GM15510 (cell line): ENCODE results near the gene LRRC75B.
"Not testable (repeated sequence)": the region's sequence is repeated elsewhere in the genome, so short reads cannot be mapped to it uniquely, and the experiment has no call there.

ENCODE experiments used
- POLR2A ChIP-seq: IDR thresholded peaks from 3 replicates; pipeline ENCODE4 v1.6.1; 2011; ENCODE audit warnings: borderline replicate concordance; ENCODE audit not compliant: insufficient read length; ENCODE audit errors: extremely low read depth

LRRC75B gene, protein sequence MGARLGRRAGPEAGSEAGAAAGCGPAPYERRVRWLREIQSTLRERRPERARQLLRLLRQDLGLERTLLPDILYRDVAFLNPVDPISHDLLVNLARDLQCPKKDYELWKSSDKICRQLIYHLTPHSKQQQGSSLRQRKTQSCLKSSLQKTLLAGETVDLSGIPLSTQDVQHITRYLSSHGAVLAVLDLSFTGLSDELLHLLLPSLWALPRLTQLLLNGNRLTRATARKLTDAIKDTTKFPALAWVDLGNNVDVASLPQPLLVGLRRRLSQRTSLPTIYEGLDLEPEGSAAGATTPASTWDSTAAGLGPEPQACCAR

DNA sequence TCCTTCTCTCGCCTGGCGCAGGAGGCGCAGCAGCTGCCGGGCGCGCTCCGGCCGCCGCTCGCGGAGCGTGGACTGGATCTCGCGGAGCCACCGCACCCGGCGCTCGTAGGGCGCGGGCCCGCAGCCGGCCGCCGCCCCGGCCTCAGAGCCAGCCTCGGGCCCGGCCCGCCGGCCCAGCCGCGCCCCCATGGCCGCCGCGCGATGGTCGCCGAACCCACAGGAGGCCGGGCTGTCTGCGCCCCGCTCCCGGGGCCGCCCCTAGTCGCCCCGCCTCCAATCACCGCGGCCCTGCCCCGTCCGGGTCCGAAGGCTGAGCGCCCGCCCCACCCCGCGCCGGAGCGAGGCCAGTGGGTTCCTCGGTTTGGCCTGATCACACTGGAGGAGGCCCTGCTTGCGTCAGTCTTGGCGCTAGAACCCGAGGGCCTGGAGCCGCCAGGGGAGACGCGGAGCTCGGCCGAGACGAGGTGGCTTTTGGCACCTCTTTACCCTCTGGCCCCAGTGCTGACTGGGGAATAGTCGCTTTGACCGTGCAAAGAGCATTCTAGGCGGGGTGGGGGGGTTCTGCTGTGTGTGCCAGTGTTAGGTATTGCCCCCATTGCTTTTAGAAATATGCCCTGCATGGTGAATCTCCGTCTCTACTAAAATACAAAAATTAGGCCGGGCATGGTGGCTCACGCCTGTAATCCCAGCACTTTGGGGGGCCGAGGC is at the start of gene LRRC75B:
TSS of gene LRRC75B (minus strand) at position 223 of the 708 bp plus-strand sequence. CDS start at position 189, 34 bp downstream.
- peak; percentile 23 for TF ChIP-seq POLR2A

DNA sequence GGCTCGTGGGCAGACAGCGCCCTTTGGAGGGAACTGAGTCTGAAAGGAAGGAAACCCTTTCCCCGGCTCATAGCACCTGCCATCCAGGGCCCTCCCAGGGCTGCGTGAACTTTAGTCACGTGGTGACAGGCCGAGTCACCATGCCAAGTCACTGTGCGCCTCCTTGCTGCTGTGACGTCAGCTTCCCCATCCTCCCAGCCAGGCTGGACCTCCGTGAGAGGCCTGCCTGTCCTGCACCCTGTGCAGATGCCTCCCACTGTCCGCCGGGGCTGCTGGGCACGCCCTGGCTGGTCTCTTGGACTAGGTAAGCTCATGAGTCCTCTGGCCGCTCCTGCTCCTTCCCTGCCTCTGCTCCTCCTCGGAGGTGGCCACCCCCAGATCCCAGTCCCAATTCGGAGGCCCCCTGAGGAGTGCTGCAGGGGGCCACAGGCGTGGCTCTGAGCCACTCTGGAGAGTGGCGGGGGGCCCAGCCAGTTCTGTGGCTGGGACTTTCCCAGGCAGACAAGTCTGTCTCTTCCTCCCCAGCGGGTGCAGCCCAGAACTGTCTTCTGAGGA is 14.6 kb upstream of the LRRC75B start:
- TF ChIP-seq POLR2A, result peak; percentile 43

DNA sequence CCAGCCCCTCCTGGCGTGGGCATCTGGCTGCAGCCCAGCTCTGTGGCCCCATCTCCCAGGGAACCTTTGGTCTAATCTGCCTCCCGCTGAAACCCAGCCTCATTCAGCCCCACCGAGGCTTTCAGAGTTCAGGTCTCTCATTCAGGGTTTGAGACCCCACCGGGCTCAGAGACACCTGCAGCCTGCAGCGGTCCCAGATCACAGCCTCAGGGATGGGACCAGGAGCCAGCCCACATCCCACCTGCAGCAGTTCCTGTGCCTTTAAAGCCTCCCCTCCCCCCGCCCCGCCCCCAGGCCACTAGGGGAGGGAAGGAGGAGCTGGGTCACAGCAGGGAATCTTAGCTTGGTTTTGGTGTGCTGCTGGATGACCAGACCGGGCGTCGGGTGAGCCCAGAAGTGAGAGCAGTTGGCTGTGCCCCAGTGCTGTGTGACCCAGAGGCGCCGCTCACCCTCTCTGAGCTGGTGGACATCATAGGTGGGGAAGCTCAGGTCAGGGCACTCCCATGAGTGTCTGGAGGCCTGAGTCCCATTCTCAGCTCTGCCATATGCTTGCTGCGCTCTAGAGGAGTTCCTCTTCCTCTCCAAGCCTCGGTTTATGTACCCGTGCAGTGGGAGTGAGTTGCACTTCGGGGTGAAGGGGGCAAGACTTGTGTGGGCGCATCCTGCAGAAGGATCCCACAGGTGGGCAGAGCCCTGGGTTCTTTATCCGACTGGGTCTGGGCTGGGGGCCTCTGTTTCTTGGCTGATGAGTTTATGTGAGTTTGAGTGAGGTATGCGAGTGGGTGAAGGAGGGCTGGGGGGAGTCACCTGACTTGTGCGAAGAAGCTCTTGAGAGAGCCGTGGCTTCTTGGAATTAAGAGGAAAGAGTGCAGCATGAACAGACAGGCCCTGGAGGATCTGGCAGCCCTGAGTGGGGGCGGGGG is 10.2 kb upstream of the LRRC75B start, which contains the start of gene GGT1:
TSS of gene GGT1 (plus strand) at position 347 of the 923 bp plus-strand sequence. CDS start 7,889 bp downstream, outside the sequence.
- TF ChIP-seq POLR2A, result not testable (repeated sequence)

DNA sequence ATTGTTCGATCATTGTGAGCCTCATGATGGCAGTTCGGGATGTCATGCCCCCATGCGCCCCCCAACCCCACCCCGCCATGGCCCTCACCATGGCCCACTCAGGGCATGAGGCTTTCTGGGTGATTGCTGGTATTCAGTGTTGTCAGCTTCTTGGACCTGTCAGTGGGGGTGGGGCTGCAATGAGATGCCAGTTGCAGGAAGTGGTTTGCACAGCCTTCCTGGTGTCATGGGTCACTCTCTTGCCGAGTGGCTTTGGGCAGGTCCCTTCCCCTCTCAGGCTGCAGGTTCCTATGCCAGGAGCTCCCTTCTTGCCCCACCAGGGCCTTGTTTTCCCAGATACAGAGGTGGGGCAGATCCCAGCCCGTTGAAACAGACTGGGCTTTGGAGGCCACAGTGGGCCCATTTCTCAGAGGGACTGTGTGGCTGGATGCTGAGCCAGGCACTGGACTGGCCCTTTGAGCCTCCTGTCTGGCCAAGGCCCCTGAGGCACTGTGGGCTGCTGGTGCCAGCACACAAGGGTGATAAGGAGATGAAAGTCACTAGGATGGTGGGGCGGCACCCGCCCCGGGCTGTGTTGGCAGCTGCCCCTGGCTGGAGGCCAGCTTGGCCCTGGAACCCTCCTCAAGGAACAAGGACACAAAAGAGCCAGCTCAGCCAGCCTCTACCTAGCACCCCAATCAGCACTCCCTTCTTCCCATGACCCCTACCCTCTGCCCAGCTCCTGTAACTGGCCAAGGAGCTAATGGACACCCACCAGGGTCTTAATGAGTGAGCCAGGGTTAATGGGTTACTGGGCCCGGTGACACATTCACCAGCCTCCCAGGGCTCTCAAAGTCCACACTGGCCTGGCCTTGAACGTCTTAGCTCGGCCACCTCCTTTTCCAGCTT is 8.6 kb upstream of the LRRC75B start:
- no peak for TF ChIP-seq POLR2A

DNA sequence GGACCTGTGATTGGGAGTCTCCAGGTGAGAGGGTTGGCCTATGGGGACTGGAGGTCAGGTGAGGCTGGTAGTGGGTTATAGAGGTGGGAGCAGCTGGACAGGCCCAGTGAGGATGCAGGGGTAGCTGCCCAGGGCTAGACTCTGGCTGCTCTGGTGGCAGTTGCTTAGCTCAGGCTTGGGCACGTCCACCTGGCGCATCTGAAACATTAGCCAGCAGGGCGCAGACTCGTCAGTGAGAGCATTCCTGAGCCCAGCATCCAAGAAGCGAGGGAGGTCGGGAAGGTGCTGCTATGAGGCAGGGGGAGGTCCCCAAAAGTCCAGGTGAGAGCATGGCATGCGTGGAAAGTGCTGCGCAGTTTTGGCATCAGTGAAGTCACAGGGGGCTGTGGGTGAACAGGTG is 6.6 kb upstream of the LRRC75B start:
- no peak for TF ChIP-seq POLR2A

DNA sequence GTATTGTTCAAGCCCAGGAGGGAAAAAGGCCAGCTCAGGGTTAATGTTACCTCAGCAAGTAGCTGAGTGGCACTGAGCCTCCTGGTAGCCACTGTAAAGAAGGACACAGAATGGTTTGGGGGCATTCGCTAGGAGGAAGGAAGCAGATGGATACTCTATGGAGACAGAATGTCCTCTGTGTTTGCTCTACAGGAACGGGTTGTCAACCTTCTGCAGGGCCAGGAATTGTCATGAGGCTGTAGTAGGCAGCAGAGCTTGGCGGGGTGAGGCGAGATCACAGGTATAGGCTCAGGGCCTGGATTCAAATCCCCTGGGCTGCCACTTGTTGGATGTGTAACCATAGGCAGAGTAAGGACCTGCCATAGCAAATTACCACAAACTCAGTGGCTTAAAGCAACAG is 3.0 kb upstream of the LRRC75B start:
- TF ChIP-seq POLR2A, result no peak

DNA sequence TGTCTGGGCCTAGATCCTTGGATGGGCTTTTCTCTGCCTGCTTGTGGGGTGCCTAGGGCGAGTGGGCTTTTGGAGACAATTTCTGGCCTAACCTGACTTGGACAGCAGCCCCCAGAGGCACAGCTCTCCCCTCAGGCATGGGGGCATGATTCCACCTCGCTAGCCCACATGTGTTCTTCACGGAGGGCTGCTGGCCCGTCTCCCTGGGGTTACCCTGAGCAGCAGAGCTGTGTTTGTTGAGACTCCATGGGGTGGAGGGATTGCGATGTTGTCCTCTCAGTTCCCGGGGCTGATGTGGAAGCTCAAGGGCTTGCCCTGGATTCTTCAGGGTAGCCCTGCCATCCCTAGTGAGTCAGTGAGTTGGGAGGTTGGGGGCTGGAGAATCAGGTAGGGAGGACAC is 2.4 kb upstream of the LRRC75B start:
- TF ChIP-seq POLR2A, result no peak

DNA sequence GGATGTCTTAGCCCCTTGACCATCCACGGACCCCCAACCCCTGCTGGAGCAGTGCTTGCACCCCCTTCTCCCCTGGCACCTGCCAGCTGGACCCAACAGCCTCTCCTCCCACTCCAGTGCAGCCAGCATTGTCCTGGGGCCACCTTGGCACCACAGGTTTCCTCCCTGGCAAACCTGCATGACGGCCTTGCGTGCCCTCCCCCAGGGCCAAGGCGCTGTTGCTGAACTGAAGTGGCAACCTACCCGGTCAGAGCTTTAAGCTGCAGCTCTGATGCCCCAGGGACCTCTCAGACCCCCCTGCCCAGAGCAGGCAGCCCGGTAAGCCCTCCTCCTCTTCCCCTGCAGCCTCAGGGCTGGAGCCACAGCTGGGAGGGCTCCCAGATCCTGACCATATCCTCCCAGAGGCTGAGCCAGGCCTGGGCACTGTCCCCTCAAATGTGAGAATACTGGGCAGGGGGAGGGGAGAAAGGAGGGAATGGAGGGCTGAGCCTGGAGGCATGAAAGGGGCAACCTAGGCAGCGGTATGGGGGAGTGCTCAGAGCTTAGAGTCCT is 1.8 kb upstream of the LRRC75B start:
- no peak for TF ChIP-seq POLR2A

DNA sequence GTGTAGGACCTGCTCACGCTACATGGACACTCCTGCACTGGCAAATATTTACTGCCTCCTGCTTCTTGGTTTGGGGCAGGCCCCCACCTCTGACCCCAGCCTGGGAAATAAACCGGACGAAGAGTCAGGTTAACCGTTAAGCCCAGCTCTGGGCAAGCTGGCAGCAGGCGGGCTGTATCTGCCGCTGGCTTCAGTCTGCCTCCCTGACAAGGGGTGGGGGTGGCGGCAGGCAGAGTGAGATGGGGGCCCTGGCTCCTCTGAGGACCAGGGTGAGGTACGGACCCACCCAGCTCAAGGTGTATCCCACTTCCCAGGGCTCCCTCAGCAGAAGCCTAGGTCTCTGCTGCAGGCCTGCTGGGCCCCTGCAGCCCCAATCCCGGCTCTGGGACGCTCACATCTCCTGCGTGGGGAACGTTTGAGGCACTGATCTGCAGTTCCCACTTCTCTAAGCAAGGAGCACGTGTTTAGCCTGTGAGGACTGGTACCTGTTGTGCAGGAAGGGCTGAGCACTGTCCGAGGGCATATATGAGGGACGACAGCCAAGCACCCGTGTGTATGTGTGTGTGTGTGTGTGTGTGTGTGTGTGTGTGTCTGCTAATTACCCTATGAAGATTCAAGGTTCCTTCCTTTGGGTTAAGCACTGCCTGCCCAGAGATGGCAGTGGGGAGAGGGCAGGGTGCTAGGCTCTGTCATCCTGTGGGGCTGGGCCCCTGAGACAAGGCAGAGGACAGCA is 1.1 kb upstream of the LRRC75B start:
- TF ChIP-seq POLR2A, result no peak

DNA sequence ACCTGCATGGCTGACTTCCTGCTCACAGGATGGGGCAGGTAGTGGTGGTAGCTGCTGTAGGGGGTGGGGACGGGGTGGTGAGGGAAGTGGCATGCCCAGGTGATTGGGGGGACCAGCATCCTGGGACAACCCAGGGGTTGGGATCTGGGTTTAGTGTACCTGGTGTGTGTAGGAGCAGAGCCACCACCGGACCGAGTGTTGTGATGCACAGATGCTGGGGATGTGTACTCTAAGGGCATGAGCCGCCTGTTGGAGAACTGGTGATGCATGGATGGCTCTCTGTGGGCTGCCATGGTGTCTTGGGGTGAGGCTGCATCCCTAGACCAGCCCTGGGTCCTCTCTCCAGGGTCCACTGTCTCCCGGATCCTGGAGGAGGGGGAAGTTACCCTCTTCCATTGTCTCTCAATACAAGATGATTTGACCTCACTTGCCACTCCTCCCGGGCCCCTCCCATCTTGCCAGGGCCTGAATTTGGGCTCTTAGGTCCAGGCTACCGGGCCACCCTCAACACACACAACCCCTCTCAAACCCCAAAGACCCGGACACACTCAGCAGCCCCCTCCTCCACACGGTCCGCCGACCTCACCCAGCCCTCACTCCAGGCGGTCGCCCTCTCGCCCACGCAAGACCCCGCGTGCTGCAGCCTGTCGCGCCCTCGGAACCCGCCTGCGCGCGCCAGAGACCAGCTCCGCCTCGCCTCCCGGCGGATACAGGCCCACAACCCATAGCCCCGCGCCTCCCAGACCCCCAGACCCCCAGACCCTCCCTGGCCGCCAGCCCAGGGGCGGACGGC is 619 bp downstream of the LRRC75B start:
- no peak for TF ChIP-seq POLR2A

DNA sequence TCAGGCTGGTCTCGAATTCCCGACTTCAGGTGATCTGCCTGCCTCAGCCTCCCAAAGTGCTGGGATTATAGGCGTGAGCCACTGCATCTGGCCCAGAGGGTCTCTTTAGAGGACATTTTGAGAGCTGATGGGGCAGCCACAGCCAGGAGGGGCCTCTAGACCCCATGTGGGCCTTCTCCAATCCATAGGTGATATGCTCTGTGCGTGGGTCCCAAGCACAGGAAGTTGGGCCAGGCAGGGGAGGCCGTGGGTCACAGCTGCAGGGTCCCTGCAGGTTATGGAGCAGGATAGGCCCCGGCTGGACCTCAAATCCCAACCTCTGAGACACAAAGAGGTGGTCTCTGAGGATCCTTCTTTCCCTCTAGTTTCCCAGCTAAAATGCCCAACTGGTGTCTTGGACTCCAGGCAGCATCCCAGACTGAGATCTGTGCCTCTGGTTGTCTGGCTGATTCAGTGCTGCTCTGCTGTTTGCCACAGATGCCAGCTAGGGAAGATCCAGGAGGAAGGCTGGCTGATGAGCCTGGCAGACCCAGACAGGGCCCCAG is 1.5 kb downstream of the LRRC75B start:
- TF ChIP-seq POLR2A, result no peak

DNA sequence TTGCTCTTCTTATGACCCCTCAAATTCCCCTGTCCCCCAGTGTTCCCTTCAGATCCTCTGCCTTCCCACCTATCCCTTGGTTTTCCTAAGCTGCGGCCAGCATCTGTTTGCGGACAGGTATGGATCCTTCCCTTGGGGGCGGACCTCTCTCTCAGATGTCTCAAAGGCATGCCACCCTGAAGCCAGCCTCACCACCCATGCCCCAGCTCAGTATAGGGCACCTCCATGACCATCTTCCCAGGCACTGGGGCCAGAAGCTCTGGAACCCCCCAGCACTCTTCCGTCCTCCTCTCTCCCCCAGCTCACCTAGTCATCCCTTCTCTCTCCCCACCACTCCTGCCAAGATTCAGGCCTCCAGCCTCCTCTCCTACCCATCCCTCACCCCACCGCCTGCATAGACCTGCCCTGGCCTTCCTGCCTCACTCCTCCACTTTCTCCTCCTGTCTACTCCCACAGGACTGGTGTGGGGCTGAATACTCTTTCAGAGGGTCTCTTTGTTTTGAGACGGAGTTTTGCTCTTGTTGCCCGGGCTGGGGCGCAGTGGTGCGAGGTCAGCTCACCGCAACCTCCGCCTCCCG is 2.2 kb downstream of the LRRC75B start:
- no peak for TF ChIP-seq POLR2A

DNA sequence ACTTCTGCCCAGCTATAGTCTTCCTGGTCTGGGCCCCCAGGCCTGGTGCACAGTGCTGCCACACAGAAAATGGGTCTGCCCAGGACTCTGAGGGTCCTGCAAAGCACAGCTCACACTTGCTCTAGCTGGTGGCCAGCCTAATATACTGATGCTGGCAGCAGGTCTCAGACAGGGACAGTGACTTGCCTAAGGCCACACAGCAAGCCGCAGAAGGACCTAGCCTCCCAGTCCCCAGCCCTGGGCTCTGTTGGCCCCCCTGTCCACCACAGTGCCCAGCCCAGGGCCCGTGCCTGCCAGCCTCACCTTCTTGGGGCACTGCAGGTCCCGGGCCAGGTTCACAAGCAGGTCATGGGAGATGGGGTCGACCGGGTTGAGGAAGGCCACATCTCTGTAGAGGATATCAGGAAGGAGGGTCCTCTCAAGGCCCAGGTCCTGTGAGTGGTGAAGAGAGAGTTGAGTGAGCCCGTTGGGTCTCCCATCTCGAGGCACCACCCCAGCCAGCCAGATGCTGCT is 3.3 kb downstream of the LRRC75B start:
- no peak for TF ChIP-seq POLR2A
